Measurements from ENCODE around the gene SNX21.

Gene SNX21

GRCh38 chr20:45861221-45862075 lies 27.8 kb downstream of the SNX21 start:
- DNase-seq (ENCODE audit: extremely low read depth, low read depth): no peak
- no peak for TF ChIP-seq CTCF (IDR thresholded peaks at IDR 0.05; ENCODE audit: low read depth, low read length)

GRCh38 chr20:45863543-45864470 lies 30.2 kb downstream of the SNX21 start:
- TF ChIP-seq CTCF (IDR thresholded peaks at IDR 0.05; ENCODE audit: low read depth, low read length): no peak

GRCh38 chr20:45866454-45866853 lies 32.9 kb downstream of the SNX21 start:
- TF ChIP-seq CTCF (IDR thresholded peaks at IDR 0.05; ENCODE audit: low read depth, low read length): no peak
- no peak for DNase-seq (ENCODE audit: extremely low read depth, low read depth)

More at GRCh38 chr20:45863543-45864470, 30.2 kb downstream of the SNX21 start:
- DNase-seq (ENCODE audit: extremely low read depth, low read depth): no peak

GRCh38 chr20:45867136-45867818 lies 33.7 kb downstream of the SNX21 start:
- no peak for TF ChIP-seq CTCF (IDR thresholded peaks at IDR 0.05; ENCODE audit: low read depth, low read length)
- DNase-seq (ENCODE audit: extremely low read depth, low read depth): no peak

- DNase-seq (ENCODE audit: extremely low read depth, low read depth): no peak
- no peak for TF ChIP-seq CTCF (IDR thresholded peaks at IDR 0.05; ENCODE audit: low read depth, low read length)
Observed at GRCh38 chr20:45867819-45868176, 34.2 kb downstream of the SNX21 start.

GRCh38 chr20:45872626-45873025 lies 39.0 kb downstream of the SNX21 start:
- DNase-seq (ENCODE audit: extremely low read depth, low read depth): no peak
- no peak for TF ChIP-seq CTCF (IDR thresholded peaks at IDR 0.05; ENCODE audit: low read depth, low read length)

Measured in AG09319 (cell line).